Epithelial cell of proximal tubule (primary cell): ENCODE measurements around the gene LAMTOR2. TPM values are rescaled to one million over a fixed set of nuclear protein-coding genes. Genes with fewer than 3 reads are reported as not detected.

ENCODE experiments used
- DNase-seq: peaks from one replicate; pipeline ENCODE4 v3.0.0-alpha.2; 2011; ENCODE audit warnings: low read depth
- H3K4me3 ChIP-seq: 2 replicates; pipeline ENCODE4 v1.5.1; 2011; ENCODE audit warnings: low read depth, mild to moderate bottlenecking, low read length
- CTCF ChIP-seq: conservative IDR thresholded peaks from 2 replicates; pipeline ENCODE4 v1.5.1; 2012; ENCODE audit warnings: low read depth, mild to moderate bottlenecking, low read length
- total RNA-seq: library from RNA; depleted of rRNA; stranded (reverse); fragments of >200 nt; gene quantifications from 2 replicates; pipeline ENCODE4 v1.2.3, GENCODE V29; 2015

LAMTOR2 gene
- total RNA-seq, 1 donor from 2014 or later = 97.0 TPM

GRCh38 chr1:156104065-156104810, 49.7 kb downstream of the LAMTOR2 start:
- DNase-seq = no peak
- no peak overlapping the region for H3K4me3 ChIP-seq
- no peak for TF ChIP-seq CTCF

- DNase-seq = no peak
- TF ChIP-seq CTCF = no peak
- peak overlapping the region; percentile 28 for H3K4me3 ChIP-seq
Observed at GRCh38 chr1:156104861-156105832, 50.6 kb downstream of the LAMTOR2 start.

- TF ChIP-seq CTCF = no peak
- no peak overlapping the region for H3K4me3 ChIP-seq
- no peak for DNase-seq
Observed at GRCh38 chr1:156106624-156107488, 52.3 kb downstream of the LAMTOR2 start.

- TF ChIP-seq CTCF = no peak
- DNase-seq = no peak
- no peak overlapping the region for H3K4me3 ChIP-seq
Observed at GRCh38 chr1:156108057-156108456, 53.5 kb downstream of the LAMTOR2 start.

Other genes with a start within 250 kb of the LAMTOR2 start
- gene GON4L, start 197.6 kb upstream of the LAMTOR2 start, total RNA-seq = 13.9 and 22.7 TPM in 2 replicates
- gene SYT11, start 195.2 kb upstream of the LAMTOR2 start, total RNA-seq = 13.2 and 15.4 TPM in 2 replicates
- 16.3 and 17.6 TPM in 2 replicates for gene RIT1, start 143.4 kb upstream of the LAMTOR2 start, total RNA-seq
- gene KHDC4, start 120.4 kb upstream of the LAMTOR2 start, total RNA-seq = 30.8 and 36.7 TPM in 2 replicates
- not detected in 2 replicates for gene RXFP4, start 113.1 kb upstream of the LAMTOR2 start, total RNA-seq
- 62.5 and 89.7 TPM in 2 replicates for gene ARHGEF2, start 76.2 kb upstream of the LAMTOR2 start, total RNA-seq
- 450 and 635 TPM in 2 replicates for gene SSR2, start 33.8 kb upstream of the LAMTOR2 start, total RNA-seq
- gene UBQLN4, start 984 bp upstream of the LAMTOR2 start, total RNA-seq = 28.2 and 29.7 TPM in 2 replicates
- gene RAB25, start 6.4 kb downstream of the LAMTOR2 start, total RNA-seq = 17.8 and 47.5 TPM in 2 replicates
- gene MEX3A, start 27.7 kb downstream of the LAMTOR2 start, total RNA-seq = 14.8 and 19.0 TPM in 2 replicates
- 358 and 433 TPM in 2 replicates for gene LMNA, start 59.9 kb downstream of the LAMTOR2 start, total RNA-seq
- 1.4 and 3.5 TPM in 2 replicates for gene SEMA4A, start 98.8 kb downstream of the LAMTOR2 start, total RNA-seq
- 7.4 and 16.6 TPM in 2 replicates for gene SLC25A44, start 139.3 kb downstream of the LAMTOR2 start, total RNA-seq
- gene PMF1, start 158.2 kb downstream of the LAMTOR2 start, total RNA-seq = 112 and 131 TPM in 2 replicates
- gene BGLAP, start 187.4 kb downstream of the LAMTOR2 start, total RNA-seq = 0.29 TPM in 1 of 2 replicates, not detected in the other
- 1.4 and 1.5 TPM in 2 replicates for gene PAQR6, start 193.3 kb downstream of the LAMTOR2 start, total RNA-seq
- 77.4 and 96.9 TPM in 2 replicates for gene SMG5, start 228.0 kb downstream of the LAMTOR2 start, total RNA-seq
- gene TMEM79, start 229.5 kb downstream of the LAMTOR2 start, total RNA-seq = 2.1 and 3.9 TPM in 2 replicates
- gene GLMP, start 240.9 kb downstream of the LAMTOR2 start, total RNA-seq = 47.9 and 66.3 TPM in 2 replicates
- gene VHLL, start 244.5 kb downstream of the LAMTOR2 start, total RNA-seq = not detected in 2 replicates